Ureter (tissue), 1 donor: Measurements from ENCODE around the gene SRRT. TPM values are rescaled to one million over a fixed set of nuclear protein-coding genes. Genes with fewer than 3 reads are reported as not detected.
A peak's percentile ranks its signal among the peaks of the same experiment; 100 is the strongest.
"Not testable (repeated sequence)": the region's sequence is repeated elsewhere in the genome, so short reads cannot be mapped to it uniquely, and the experiment has no call there.

Source experiments
- DNase-seq: peaks from one replicate; pipeline ENCODE4 v3.0.0-alpha.2; 2020; ENCODE audit warnings: low spot score
- total RNA-seq: library from RNA; stranded (reverse); gene quantifications from one replicate; pipeline ENCODE4 v1.2.4, GENCODE V29; 2023
- donor health status: DM: yes; HTN: yes; CAD: no.

The SRRT gene
- total RNA-seq, 1 donor from 2014 or later: 133 TPM

- DNase-seq: no peak
Measured at GRCh38 chr7:100854146-100854895, 20.6 kb upstream of the SRRT start.

DNA sequence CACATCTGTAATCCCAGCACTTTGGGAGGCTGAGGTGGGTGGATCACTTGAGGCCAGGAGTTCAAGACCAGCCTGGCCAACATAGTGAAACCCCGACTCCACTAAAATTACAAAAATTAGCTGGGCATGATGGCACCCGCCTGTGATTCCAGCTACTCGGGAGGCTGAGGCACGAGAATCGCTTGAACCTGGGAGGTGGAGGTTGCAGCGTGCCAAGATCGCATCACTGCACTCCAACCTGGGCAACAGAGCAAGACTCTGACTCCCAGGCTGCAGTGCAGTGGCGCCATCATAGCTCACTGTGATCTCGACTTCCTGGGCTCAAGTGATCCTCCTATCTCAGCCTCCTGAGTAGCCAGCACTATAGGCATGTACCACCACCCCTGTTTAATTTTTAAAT lies 20.0 kb upstream of the SRRT start:
- DNase-seq: not testable (repeated sequence)

GRCh38 chr7:100855515-100855914 lies 19.4 kb upstream of the SRRT start:
- DNase-seq: no peak

GRCh38 chr7:100856871-100857282 lies 18.0 kb upstream of the SRRT start:
- DNase-seq: no peak

DNA sequence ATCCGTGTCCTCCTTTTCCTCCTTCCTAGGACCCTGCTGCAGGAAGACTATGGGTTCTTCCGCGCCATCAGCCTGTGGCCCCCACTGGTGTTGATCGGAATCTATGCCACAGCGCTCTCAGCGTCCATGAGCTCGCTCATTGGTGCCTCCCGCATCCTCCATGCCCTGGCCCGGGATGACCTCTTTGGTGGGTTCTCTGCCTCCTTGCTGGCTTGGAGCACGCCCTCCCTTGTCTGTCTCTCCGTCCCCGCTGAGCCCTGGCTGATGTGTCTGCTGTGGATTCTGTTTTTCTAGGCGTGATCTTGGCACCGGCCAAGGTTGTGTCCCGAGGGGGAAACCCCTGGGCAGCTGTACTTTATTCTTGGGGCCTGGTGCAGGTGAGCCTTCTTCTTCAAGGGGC lies 15.0 kb upstream of the SRRT start:
- DNase-seq: no peak

DNA sequence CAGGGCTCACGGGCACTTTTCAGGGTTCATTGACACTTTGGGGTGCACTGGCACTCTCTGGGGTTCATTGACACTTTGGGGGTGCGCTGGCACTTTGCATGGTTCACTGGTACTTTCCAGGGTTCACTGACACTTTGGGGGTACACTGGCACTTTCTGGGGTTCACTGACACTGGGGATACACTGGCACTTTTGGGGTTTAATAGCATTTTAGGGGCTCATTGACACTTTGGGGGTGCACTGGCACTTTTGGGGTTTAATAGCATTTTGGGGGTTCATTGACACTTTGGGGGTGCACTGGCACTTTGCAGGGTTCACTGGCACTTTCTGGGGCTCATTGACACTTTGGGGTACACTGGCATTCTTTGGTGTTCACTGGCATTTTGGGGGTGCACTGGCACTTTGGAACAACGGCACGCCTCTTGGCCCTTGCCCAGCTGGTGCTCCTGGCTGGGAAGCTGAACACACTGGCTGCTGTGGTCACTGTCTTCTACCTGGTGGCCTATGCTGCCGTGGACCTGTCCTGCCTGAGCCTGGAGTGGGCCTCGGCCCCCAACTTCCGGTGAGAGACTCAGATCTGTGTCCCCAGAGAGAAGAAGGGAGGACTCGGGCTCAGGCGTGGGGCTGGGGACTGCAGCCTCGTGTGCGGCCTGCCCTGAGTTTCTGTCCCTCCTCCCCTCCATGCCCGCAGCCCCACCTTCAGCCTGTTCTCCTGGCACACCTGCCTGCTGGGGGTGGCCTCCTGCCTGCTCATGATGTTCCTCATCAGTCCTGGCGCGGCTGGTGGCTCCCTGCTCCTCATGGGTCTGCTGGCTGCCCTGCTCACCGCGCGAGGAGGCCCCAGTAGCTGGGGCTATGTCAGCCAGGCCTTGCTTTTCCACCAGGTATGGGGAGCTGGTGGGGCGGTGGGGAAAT lies 13.9 kb upstream of the SRRT start:
- DNase-seq: no peak

- no peak for DNase-seq
Measured at GRCh38 chr7:100861616-100861985, 13.3 kb upstream of the SRRT start.

DNA sequence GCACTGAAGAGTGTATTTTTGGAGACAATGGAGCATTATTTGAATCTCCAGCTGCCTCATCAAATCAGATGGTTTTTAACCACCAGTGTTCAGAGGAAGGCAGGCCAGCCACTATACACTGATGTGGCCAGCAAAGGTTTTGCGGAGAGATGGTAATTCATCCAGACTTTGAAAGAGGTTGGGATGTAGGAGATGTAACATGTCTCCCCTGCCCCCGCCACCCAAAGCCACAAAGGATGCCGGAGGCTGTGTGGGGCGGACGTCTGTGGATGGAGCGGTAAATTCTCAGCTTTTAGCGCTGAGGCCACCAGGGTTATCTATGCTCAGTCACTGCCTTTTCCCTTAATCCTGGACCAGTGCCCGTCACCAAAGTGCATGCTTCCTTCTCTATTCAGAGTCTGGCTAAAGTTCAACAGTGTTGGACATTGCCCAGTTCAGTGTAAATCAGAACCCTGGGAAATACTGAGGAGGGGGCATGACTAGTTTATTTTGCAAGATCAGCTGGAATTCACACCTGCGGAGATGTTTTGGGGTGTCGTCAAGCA lies 11.4 kb upstream of the SRRT start:
- no peak for DNase-seq

GRCh38 chr7:100864263-100864845 lies 10.5 kb upstream of the SRRT start:
- no peak for DNase-seq

- DNase-seq: peak; percentile 78
Measured at GRCh38 chr7:100865372-100865911, 9.5 kb upstream of the SRRT start.

- DNase-seq: peak; percentile 92
Measured at GRCh38 chr7:100865938-100866728, 8.8 kb upstream of the SRRT start.

GRCh38 chr7:100866729-100867039 lies 8.2 kb upstream of the SRRT start:
- no peak for DNase-seq

GRCh38 chr7:100867040-100867775 lies 7.7 kb upstream of the SRRT start, which contains the start of gene TRIP6:
Gene TRIP6 (plus strand): TSS chr7:100867387. CDS start chr7:100867498, 111 bp downstream.
- DNase-seq: peak; percentile 97

- no peak for DNase-seq
Measured at GRCh38 chr7:100867776-100868485, 7.0 kb upstream of the SRRT start.

DNA sequence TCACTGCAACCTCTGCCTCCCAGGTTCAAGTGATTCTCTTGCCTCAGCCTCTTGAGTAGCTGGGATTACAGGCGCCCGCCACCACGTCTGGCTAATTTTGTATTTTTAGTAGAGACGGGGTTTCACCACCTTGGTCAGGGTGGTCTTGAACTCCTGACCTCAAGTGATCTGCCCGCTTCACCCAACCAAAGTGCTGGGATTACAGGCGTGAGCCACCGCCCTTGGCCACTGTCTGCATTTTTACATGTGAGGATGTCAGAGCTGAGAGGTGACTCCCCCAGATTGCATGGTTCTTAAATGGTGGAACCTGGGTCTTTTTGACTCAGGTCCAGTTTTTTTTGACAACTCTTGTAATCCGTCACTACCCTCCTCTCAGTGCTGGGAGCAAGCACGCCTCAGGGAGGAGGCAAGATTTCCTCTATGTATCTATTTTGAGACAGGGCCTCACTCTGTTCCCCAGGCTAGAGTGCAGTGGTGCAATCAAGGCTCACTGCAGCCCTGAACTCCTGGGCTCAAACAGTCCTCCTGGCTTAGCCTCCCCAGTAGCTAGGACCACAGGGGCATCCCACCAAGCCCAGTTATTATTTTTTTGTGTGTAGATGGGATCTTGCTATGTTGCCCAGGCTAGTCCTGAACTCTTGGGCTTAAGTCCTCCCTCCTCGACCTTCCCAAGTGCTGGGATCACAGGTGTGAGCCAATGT lies 1.2 kb upstream of the SRRT start:
- no peak for DNase-seq

DNA sequence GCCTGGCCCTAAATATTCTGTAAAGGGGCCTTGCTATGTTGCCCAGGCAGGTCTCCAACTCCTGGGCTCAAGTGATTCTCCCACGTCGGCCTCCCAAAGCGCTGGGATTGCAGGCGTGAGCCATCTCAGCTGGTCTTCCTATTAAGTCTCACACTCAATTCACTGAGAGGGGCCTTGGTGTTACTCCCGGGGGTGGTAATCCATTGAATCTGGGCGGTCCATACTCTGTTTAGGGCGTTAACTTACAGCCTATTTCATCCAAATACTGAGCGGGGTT lies 665 bp upstream of the SRRT start:
- DNase-seq: no peak

DNA sequence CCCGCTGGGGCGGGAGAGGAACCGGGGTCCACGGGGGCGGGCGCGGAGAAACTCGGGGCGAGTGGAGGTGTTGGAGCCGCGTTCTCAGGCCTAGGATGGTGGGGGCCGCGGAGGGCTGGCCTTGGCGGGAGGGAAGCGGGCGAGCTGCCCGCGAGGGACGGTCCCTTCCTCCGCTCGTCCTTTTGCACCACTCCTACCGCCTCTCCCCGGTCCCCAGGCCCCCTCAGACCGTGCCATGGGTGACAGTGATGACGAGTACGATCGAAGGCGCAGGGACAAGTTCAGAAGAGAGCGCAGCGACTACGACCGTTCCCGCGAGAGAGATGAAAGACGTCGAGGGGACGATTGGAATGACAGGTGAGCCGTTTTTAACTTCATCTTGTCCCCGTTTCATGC lies 451 bp downstream of the SRRT start:
- no peak for DNase-seq

- DNase-seq: no peak
Measured at GRCh38 chr7:100878013-100878412, 3.1 kb downstream of the SRRT start.

GRCh38 chr7:100878685-100879084 lies 3.8 kb downstream of the SRRT start:
- no peak for DNase-seq
